Breast epithelium (tissue), 3 donors: Measurements from ENCODE around the gene ROCK2.

Source experiments
- POLR2A ChIP-seq: fragments of 450-650 bp; IDR thresholded peaks from one replicate; pipeline ENCODE4 v1.6.1; 2016; ENCODE audit warnings: antibody characterized with exemption, mild to moderate bottlenecking, moderate library complexity
- POLR2AphosphoS5 ChIP-seq, 3 donors: sonication (generic); formaldehyde crosslinking; IDR thresholded peaks; one replicate each; pipeline ENCODE4 v1.6.1; 2017; ENCODE audit warnings: antibody characterized with exemption in 3 of 3
- TF ChIP-seq, protein P1 (sequence below), 3 donors: fragments of 450-650 bp; IDR thresholded peaks; one replicate each; pipeline ENCODE4 v1.5.1; 2016 to 2017; ENCODE audit warnings: antibody characterized with exemption in 3 of 3, mild to moderate bottlenecking in 3 of 3, moderate library complexity in 3 of 3

DNA sequence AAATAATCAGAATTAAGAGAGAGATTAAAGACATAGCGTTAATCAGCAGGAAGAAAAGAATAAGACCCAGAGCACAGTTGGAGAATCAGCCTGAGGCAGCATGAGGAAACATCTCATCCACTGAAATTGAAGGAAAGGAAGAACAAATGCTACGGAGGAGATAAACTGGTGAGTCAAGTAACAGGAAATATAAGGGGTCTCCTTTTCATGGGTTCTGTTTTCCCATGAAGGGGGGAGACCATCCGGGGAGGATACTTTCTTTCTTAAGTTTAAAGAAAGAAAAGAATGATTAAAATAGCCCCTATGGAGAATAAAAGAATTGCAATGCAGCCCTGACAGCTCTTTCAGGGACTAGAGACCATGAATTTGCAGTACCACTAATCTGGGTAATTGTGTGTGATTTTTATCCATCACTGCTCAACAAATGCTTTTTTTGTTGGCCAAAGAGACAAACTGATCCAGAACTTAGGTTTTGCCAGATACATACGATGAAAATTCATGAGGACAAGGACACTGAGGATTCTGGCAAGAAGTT is 17.7 kb downstream of the ROCK2 start:
- TF ChIP-seq, protein P1, sequence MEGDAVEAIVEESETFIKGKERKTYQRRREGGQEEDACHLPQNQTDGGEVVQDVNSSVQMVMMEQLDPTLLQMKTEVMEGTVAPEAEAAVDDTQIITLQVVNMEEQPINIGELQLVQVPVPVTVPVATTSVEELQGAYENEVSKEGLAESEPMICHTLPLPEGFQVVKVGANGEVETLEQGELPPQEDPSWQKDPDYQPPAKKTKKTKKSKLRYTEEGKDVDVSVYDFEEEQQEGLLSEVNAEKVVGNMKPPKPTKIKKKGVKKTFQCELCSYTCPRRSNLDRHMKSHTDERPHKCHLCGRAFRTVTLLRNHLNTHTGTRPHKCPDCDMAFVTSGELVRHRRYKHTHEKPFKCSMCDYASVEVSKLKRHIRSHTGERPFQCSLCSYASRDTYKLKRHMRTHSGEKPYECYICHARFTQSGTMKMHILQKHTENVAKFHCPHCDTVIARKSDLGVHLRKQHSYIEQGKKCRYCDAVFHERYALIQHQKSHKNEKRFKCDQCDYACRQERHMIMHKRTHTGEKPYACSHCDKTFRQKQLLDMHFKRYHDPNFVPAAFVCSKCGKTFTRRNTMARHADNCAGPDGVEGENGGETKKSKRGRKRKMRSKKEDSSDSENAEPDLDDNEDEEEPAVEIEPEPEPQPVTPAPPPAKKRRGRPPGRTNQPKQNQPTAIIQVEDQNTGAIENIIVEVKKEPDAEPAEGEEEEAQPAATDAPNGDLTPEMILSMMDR (IDR thresholded peaks at IDR 0.05): no peak
- TF ChIP-seq POLR2AphosphoS5 (IDR thresholded peaks at IDR 0.05) (no peak), POLR2A (no peak)
